ENCODE results near the gene ZNHIT2.

The ZNHIT2 gene

DNA sequence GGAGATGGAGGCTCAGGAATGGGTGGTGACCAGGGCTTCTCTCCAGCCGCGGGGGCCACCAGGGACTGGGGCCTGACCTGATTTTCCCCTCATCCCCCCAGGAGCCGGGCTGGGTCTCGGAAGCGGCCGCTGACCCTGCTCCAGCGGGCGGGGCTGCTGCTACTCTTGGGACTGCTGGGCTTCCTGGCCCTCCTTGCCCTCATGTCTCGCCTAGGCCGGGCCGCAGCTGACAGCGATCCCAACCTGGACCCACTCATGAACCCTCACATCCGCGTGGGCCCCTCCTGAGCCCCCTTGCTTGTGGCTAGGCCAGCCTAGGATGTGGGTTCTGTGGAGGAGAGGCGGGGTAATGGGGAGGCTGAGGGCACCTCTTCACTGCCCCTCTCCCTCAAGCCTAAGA, 29.7 kb downstream of the ZNHIT2 start:
- H3K4me3 ChIP-seq (ENCODE audit: low read depth, low read length), result no peak overlapping the region
- TF ChIP-seq, protein P1, sequence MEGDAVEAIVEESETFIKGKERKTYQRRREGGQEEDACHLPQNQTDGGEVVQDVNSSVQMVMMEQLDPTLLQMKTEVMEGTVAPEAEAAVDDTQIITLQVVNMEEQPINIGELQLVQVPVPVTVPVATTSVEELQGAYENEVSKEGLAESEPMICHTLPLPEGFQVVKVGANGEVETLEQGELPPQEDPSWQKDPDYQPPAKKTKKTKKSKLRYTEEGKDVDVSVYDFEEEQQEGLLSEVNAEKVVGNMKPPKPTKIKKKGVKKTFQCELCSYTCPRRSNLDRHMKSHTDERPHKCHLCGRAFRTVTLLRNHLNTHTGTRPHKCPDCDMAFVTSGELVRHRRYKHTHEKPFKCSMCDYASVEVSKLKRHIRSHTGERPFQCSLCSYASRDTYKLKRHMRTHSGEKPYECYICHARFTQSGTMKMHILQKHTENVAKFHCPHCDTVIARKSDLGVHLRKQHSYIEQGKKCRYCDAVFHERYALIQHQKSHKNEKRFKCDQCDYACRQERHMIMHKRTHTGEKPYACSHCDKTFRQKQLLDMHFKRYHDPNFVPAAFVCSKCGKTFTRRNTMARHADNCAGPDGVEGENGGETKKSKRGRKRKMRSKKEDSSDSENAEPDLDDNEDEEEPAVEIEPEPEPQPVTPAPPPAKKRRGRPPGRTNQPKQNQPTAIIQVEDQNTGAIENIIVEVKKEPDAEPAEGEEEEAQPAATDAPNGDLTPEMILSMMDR (IDR thresholded peaks at IDR 0.05; ENCODE audit: low read depth, low read length, missing control alignments), result no peak
- in situ Hi-C loops (cut with HindIII; ENCODE audit: low sequenced_read_pairs), result no loop called here
- DNase-seq (ENCODE audit: low read depth), result no peak

DNA sequence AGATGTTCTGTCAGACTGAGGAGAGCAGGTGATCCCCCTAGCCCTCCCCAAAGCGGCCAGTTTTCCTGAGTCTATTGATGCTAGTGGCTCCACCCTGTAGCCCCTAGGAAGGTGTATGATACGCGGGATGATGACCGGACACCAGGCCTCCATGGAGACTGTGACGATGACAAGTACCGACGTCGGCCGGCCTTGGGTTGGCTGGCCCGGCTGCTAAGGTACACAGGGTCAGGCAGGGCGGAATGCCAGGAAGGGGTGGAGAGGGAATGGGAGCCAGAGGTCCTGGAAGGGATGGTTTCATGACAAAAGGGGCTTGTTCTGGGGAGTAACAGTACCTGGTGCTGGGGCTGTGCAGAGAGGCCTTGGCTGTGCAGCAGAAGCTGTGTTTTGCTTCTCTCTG, 30.3 kb downstream of the ZNHIT2 start:
- TF ChIP-seq, protein P1 (IDR thresholded peaks at IDR 0.05; ENCODE audit: low read depth, low read length, missing control alignments), result no peak
- no peak overlapping the region for H3K4me3 ChIP-seq (ENCODE audit: low read depth, low read length)
- in situ Hi-C loops (cut with HindIII; ENCODE audit: low sequenced_read_pairs), result no loop called here
- no peak for DNase-seq (ENCODE audit: low read depth)

DNA sequence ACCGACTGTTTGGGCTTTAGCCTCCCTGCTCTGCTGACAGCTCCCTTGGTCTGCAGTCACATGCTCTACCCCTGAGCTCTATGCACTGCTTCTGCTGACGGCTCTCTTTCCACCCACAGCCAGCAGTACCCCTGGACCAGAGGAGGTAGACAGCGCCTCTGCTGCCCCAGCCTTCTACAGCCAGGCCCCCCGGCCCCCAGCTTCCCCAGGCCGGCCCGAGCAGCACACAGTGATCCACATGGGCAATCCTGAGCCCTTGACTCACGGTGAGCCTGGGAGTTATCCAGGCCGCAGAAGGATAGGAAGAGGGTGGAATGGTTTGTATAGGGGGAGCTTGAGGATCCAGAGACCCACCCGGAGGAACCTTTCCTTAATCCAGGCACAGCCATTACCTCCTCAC, 30.7 kb downstream of the ZNHIT2 start:
- no peak overlapping the region for H3K4me3 ChIP-seq (ENCODE audit: low read depth, low read length)
- DNase-seq (ENCODE audit: low read depth), result no peak
- TF ChIP-seq, protein P1 (IDR thresholded peaks at IDR 0.05; ENCODE audit: low read depth, low read length, missing control alignments), result no peak
- in situ Hi-C loops (cut with HindIII; ENCODE audit: low sequenced_read_pairs), result no loop called here

DNA sequence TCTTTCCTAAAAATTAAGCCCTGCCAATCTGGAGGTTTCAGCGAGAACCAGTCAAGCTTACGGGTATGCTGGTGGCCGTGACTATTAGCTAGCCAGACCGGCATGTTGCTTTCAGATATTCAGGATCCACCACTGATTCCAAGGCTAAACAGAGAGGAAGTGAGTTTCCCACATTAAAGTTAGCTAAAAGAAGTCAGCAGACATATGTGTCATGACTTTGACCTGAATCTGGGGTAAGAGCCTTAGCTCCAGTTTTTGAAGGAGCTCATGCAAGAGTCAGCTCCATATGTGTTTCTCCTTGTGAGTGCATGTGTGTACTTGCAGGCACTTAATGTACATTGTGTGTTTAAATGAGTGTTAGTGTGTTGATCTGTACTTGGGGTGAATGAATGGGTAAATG, 32.1 kb downstream of the ZNHIT2 start:
- in situ Hi-C loops (cut with HindIII; ENCODE audit: low sequenced_read_pairs), result no loop called here
- DNase-seq (ENCODE audit: low read depth), result no peak
- TF ChIP-seq, protein P1 (IDR thresholded peaks at IDR 0.05; ENCODE audit: low read depth, low read length, missing control alignments), result no peak
- H3K4me3 ChIP-seq (ENCODE audit: low read depth, low read length), result no peak overlapping the region

DNA sequence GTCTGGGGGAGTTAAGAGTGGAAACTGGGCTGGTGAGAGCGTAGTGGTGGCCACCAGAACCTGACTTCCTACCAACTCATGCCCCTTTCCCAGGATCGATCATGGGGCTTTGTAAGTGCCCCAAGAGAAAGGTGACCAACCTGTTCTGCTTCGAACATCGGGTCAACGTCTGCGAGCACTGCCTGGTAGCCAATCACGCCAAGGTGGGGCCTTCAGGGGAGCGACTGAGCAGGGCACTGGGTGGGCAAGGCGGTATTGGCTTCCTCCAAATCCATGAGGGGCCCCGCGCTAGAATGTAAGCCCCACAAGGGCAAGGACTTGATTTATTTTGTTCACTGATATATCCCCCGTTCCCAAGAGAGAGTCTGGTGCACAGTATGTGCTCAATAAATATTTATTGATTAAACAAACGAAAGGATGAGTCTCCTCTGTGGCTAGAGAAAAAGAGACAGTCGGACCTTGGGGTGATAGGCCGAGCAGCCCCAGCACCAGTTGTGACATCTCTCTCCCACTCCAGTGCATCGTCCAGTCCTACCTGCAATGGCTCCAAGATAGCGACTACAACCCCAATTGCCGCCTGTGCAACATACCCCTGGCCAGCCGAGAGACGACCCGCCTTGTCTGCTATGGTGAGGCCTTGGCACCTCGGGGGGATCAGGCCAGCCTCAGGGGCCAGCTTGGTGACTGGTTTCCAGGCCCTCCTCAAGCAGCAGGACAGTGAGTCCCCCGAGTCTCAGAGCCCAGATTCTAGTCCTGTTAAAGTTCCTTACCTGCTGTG, 32.7 kb downstream of the ZNHIT2 start:
- in situ Hi-C loops (cut with HindIII; ENCODE audit: low sequenced_read_pairs), result no loop called here
- DNase-seq (ENCODE audit: low read depth), result no peak
- peak overlapping the region; percentile 71 for H3K4me3 ChIP-seq (ENCODE audit: low read depth, low read length)
- TF ChIP-seq, protein P1 (IDR thresholded peaks at IDR 0.05; ENCODE audit: low read depth, low read length, missing control alignments), result no peak

DNA sequence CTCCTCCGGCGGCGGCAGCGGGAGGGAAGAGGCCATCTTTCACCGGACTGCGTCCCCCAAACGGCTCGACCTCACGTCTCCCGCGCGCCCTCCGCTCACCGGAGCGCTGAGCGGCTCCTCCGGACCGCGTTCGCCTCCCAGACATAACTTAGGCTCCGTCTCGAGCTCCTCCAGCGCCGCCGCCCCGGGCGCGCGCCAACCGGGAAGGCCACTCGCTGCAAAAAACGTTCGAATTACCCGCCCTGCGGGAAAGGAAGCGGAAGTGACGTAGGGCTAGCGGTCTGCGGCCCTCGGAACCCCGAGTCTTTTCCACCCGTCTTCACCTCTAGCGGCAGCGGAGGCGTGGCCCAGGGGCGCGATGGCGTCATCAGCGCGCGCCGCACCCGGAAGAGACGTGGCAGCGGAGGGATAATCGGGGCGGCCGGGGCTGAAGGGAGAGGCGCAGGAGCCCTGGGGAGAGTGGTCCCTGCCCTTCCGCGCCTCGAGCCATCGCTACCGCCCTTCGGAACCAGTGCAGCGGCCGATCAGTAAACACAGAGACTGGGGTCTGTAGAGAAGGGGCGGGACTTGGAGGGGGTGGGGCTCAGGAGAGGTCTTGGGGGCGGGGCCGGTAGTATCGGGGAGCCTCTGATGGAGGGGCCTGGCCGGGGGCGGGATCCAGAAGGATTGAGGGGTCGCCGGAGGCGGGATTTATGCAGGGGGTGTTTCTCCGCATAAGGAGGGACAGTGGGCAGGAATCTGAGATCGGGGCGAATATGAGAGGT, 33.5 kb downstream of the ZNHIT2 start, which contains the start of the genes CDCA5 and ZFPL1:
CDCA5 (minus strand) TSS at position 207 of the 764 bp plus-strand sequence; CDS start at position 145, 62 bp downstream.
ZFPL1 (plus strand) TSS at position 389 of the 764 bp plus-strand sequence. CDS start 477 bp downstream, outside the sequence.
- TF ChIP-seq, protein P1 (IDR thresholded peaks at IDR 0.05; ENCODE audit: low read depth, low read length, missing control alignments), result no peak
- in situ Hi-C loops (cut with HindIII; ENCODE audit: low sequenced_read_pairs), result no loop called here
- H3K4me3 ChIP-seq (ENCODE audit: low read depth, low read length), result peak within 1 kb of the TSS; percentile 71
- peak; percentile 88 for DNase-seq (ENCODE audit: low read depth)

Measured in astrocyte of the cerebellum (primary cell).